Heart right ventricle (tissue), 16 donors: ENCODE results near the gene SMIM45.
A peak's percentile ranks its signal among the peaks of the same experiment; 100 is the strongest.

Source experiments
- ATAC-seq, 8 donors: fragments of 200-7000 bp; cut with Tn5 transposase; one replicate each; pipeline ENCODE4 v1.9.1; 2020; ENCODE audit warnings: mild to moderate bottlenecking in 8 of 8, moderate library complexity in 8 of 8, moderate number of reproducible peaks in 1 of 8
- DNase-seq, 2 donors: peaks; one replicate each; pipeline ENCODE4 v3.0.0-alpha.2; 2020
- H3K27ac ChIP-seq, 10 donors: fragments of 200-600 bp; sonication (generic) in 2 of 10; one replicate each; pipeline versions ENCODE4 v1.5.0 to v1.8.0; 2020 to 2022; ENCODE audit warnings: mild to moderate bottlenecking in 3 of 10
- H3K27me3 ChIP-seq, 7 donors: fragments of 200-600 bp; one replicate each; pipeline ENCODE4 v1.8.0; 2021 to 2022; ENCODE audit warnings: mild to moderate bottlenecking in 2 of 7
- H3K36me3 ChIP-seq, 9 donors: fragments of 200-600 bp; sonication (generic) in 1 of 9; one replicate each; pipeline versions ENCODE4 v1.5.0 to v1.8.0; 2020 to 2022; ENCODE audit warnings: mild to moderate bottlenecking in 2 of 9
- H3K4me1 ChIP-seq, 9 donors: fragments of 200-600 bp; sonication (generic) in 1 of 9; one replicate each; pipeline versions ENCODE4 v1.5.0 to v1.8.0; 2020 to 2022; ENCODE audit warnings: mild to moderate bottlenecking in 4 of 9
- H3K4me3 ChIP-seq, 10 donors: fragments of 200-600 bp; sonication (generic) in 2 of 10; one replicate each; pipeline versions ENCODE4 v1.5.0 to v1.8.0; 2020 to 2022; ENCODE audit warnings: mild to moderate bottlenecking in 7 of 10, moderate library complexity in 2 of 10
- H3K9me3 ChIP-seq, 11 donors: fragments of 200-600 bp in 10 of 11; sonication (generic) in 2 of 11; one replicate each; pipeline versions ENCODE4 v1.5.0 to v1.8.0; 2013 to 2022; ENCODE audit warnings: mild to moderate bottlenecking in 2 of 11, control low read depth in 1 of 11, moderate library complexity in 1 of 11
- CTCF ChIP-seq, 9 donors: fragments of 200-600 bp; sonication (generic) in 2 of 9; IDR thresholded peaks; one replicate each; pipeline versions ENCODE4 v1.5.0 to v1.8.0; 2021 to 2022; ENCODE audit warnings: antibody characterized with exemption in 9 of 9, mild to moderate bottlenecking in 5 of 9, moderate library complexity in 1 of 9
- WGBS, 2 donors: extraction: QIAGEN DNeasy Blood & Tissue Kit; methylation state at CpG; one replicate each; pipeline ENCODE4 v1.1.7; 2013; ENCODE audit warnings: inconsistent platforms in 1 of 2; 5-methylcytosine and 5-hydroxymethylcytosine counted together
- intact Hi-C, 10 donors: fragments of 100-400 bp; cut with DNase I; formaldehyde crosslinking; loops; one replicate each; pipeline versions ENCODE4 v1.11.1 to v1.14.2; 2022
- donor health status: Arrhythmogenic right ventricular cardiomyopathy.
- donor health status: ischemic (EF 13 %, LVEDD 7.1; RV severe dilation, severe dysfunction).
- donor health status: healthy with polysubstance abuse.
- donor health status: DM: no; HTN: yes; CAD: no.
- donor health status: DM: no; HTN: no; CAD: no.
- donor health status: ischemic (EF 25% LVEDD 6.9; RV normal size, moderate dysfunction).
- donor health status: ischemic (EF 25% LVEDD 5.7; RV mildly dilated, moderate dysfunction).
- donor health status: healthy.
- donor health status: DM: yes; HTN: yes; CAD: no.
- donor health status: Ischemic cardiomyopathy.
- donor health status: ischemic (EF 35%, LVEDD 5.7; RV mildly dilated, moderate dysfunction).
- donor health status: nonischemic (EF 11% LVEDD 7.7; RV severe dilation, severe dysfunction).
- donor health status: DM: yes; HTN: yes; CAD: no.
- donor health status: PGD.
- donor health status: ischemic (EF 29% LVEDD 5.4; RV normal size, mild dysfunction).
- donor health status: nonischemic (EF 23%, LVEDD 6.1; RV moderate dilation, normal function).

Gene SMIM45

GRCh38 chr22:41983513-41984405 is 31.8 kb downstream of the SMIM45 start:
- H3K9me3 ChIP-seq: no peaks in the 10 kb centered on the region
- ATAC-seq (peak in 1 of 8 donors; percentile 47), DNase-seq (no peak)
- TF ChIP-seq CTCF (IDR thresholded peaks at IDR 0.05): no peak
- peaks cover 0 to 10% (median 0%) of the 10 kb centered on the region in 9 donors for H3K4me1 ChIP-seq
- H3K27ac ChIP-seq: no peak overlapping the region
- 72 to 84% methylated on average over 6 of the region's 6 CpGs for WGBS, 2 donors
- no peaks in the 10 kb centered on the region for H3K36me3 ChIP-seq
- no peak overlapping the region for H3K4me3 ChIP-seq
- intact Hi-C loops: no loop called here
- peaks cover 0 to 3% (median 0%) of the 10 kb centered on the region in 7 donors for H3K27me3 ChIP-seq

- Histone ChIP-seq H3K9me3 (no peaks in the 10 kb centered on the region), H3K27me3 (peaks cover 0 to 9% (median 0%) of the 10 kb centered on the region in 7 donors), H3K4me3 (no peak overlapping the region), H3K4me1 (peaks cover 0 to 10% (median 0%) of the 10 kb centered on the region in 9 donors), H3K36me3 (no peaks in the 10 kb centered on the region), H3K27ac (no peak overlapping the region)
- 91 to 92% methylated on average over 5 of the region's 5 CpGs for WGBS, 2 donors
- ATAC-seq (no peak), DNase-seq (no peak)
- no peak for TF ChIP-seq CTCF (IDR thresholded peaks at IDR 0.05)
- intact Hi-C loops: no loop called here
Observed at GRCh38 chr22:41987276-41987675, 35.3 kb downstream of the SMIM45 start.

- DNase-seq (no peak), ATAC-seq (no peak)
- Histone ChIP-seq H3K9me3 (no peaks in the 10 kb centered on the region), H3K4me3 (no peak overlapping the region), H3K27ac (no peak overlapping the region), H3K36me3 (no peaks in the 10 kb centered on the region), H3K4me1 (no peaks in the 10 kb centered on the region), H3K27me3 (peaks cover 0 to 9% (median 0%) of the 10 kb centered on the region in 7 donors)
- intact Hi-C loops: no loop called here
- TF ChIP-seq CTCF (IDR thresholded peaks at IDR 0.05): no peak
- 61 to 82% methylated on average over 4 of the region's 4 CpGs for WGBS, 2 donors
Observed at GRCh38 chr22:41989246-41989645, 37.3 kb downstream of the SMIM45 start.

- Histone ChIP-seq H3K36me3 (no peaks in the 10 kb centered on the region), H3K9me3 (no peaks in the 10 kb centered on the region), H3K27ac (no peak overlapping the region), H3K4me3 (no peak overlapping the region), H3K27me3 (peaks cover 0 to 9% (median 0%) of the 10 kb centered on the region in 7 donors), H3K4me1 (no peaks in the 10 kb centered on the region)
- DNase-seq (no peak), ATAC-seq (no peak)
- WGBS, 2 donors: 91 to 93% methylated on average over 7 of the region's 7 CpGs
- intact Hi-C loops: no loop called here
- no peak for TF ChIP-seq CTCF (IDR thresholded peaks at IDR 0.05)
Observed at GRCh38 chr22:41991111-41991510, 39.2 kb downstream of the SMIM45 start.
